Measurements from ENCODE around the gene PSMD6.

DNA sequence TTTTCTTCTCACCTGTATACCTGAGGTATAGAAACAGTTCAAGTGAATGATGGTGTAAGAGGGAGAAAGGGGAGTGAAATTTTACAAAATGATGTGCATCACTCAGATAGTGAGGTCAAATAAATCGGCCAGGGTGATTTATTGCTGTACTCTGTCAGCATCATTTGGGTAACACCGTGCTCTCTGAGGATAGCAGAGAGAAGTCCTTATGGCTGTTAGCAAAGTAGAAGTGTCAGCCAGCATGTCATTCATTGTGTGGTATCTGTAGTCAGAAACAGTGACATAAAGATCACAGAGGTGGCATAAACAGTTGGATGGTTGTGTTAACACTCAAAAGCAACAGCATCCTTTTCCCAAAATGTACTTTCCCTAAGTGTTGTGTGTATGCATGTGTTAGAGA lies 53.4 kb downstream of the PSMD6 start:
- TF ChIP-seq EZH2 (IDR thresholded peaks at IDR 0.05; ENCODE audit: borderline replicate concordance, insufficient read depth, low read length, poor library complexity, severe bottlenecking) (no peak), POLR2AphosphoS5 (IDR thresholded peaks at IDR 0.05) (no peak), RAD21 (conservative IDR thresholded peaks at IDR 0.05) (no peak), MXI1 (conservative IDR thresholded peaks at IDR 0.05; ENCODE audit: poor library complexity, severe bottlenecking) (no peak), TAF1 (IDR thresholded peaks at IDR 0.05; ENCODE audit: low read depth) (no peak), EP300 (conservative IDR thresholded peaks at IDR 0.05; ENCODE audit: poor library complexity, severe bottlenecking) (no peak), SMC3 (conservative IDR thresholded peaks at IDR 0.05; ENCODE audit: poor library complexity) (no peak)
- TF ChIP-seq, protein P1, sequence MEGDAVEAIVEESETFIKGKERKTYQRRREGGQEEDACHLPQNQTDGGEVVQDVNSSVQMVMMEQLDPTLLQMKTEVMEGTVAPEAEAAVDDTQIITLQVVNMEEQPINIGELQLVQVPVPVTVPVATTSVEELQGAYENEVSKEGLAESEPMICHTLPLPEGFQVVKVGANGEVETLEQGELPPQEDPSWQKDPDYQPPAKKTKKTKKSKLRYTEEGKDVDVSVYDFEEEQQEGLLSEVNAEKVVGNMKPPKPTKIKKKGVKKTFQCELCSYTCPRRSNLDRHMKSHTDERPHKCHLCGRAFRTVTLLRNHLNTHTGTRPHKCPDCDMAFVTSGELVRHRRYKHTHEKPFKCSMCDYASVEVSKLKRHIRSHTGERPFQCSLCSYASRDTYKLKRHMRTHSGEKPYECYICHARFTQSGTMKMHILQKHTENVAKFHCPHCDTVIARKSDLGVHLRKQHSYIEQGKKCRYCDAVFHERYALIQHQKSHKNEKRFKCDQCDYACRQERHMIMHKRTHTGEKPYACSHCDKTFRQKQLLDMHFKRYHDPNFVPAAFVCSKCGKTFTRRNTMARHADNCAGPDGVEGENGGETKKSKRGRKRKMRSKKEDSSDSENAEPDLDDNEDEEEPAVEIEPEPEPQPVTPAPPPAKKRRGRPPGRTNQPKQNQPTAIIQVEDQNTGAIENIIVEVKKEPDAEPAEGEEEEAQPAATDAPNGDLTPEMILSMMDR (IDR thresholded peaks at IDR 0.05; ENCODE audit: poor library complexity, severe bottlenecking) = no peak
- TF ChIP-seq, protein P2, sequence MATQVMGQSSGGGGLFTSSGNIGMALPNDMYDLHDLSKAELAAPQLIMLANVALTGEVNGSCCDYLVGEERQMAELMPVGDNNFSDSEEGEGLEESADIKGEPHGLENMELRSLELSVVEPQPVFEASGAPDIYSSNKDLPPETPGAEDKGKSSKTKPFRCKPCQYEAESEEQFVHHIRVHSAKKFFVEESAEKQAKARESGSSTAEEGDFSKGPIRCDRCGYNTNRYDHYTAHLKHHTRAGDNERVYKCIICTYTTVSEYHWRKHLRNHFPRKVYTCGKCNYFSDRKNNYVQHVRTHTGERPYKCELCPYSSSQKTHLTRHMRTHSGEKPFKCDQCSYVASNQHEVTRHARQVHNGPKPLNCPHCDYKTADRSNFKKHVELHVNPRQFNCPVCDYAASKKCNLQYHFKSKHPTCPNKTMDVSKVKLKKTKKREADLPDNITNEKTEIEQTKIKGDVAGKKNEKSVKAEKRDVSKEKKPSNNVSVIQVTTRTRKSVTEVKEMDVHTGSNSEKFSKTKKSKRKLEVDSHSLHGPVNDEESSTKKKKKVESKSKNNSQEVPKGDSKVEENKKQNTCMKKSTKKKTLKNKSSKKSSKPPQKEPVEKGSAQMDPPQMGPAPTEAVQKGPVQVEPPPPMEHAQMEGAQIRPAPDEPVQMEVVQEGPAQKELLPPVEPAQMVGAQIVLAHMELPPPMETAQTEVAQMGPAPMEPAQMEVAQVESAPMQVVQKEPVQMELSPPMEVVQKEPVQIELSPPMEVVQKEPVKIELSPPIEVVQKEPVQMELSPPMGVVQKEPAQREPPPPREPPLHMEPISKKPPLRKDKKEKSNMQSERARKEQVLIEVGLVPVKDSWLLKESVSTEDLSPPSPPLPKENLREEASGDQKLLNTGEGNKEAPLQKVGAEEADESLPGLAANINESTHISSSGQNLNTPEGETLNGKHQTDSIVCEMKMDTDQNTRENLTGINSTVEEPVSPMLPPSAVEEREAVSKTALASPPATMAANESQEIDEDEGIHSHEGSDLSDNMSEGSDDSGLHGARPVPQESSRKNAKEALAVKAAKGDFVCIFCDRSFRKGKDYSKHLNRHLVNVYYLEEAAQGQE (IDR thresholded peaks at IDR 0.05; ENCODE audit: borderline replicate concordance) = no peak

All from neural cell (in vitro differentiated cells).